SHP77 (cell line): ENCODE results near the gene SLC22A31.
"Not testable (repeated sequence)": the region's sequence is repeated elsewhere in the genome, so short reads cannot be mapped to it uniquely, and the experiment has no call there.

Source experiments
- DNase-seq, 2 experiments: peaks; one replicate each; lab custom pipeline; 2025; lab: John Stamatoyannopoulos, UW

The SLC22A31 gene

DNA sequence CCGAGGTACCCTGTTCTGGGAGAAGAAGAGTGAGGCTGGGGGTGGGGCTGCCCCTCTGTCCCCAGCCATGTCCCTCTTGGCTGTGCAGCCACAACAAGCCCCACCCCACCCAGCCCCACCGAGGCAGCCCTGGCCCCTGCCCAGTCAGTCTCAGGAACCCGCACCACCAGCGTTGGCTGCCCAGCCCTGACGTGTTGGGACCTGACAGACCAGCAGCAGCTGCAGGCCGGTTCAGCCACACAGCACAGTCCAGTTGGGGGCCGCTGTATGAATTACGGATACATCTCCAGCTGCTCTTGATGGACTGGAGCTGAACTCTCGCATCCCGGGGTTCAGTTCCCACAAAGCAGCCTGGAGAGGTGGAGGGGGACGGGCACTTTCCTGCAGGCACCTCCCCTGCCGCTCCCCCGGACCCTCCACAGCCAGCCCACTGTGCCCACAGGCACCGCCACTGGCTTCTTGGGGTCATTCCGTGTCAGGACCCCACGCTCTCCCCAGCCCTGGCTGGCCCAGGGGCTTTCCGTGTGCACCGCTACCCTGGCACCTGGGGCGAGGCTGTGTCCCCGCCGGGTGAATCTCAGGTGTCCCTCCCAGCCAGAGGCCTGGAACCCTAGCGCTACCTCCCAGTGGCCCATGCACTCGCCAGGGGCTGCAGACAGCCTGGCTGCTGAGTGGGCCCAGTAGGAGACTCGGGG is 21.7 kb downstream of the SLC22A31 start:
- DNase-seq, result no peak

DNA sequence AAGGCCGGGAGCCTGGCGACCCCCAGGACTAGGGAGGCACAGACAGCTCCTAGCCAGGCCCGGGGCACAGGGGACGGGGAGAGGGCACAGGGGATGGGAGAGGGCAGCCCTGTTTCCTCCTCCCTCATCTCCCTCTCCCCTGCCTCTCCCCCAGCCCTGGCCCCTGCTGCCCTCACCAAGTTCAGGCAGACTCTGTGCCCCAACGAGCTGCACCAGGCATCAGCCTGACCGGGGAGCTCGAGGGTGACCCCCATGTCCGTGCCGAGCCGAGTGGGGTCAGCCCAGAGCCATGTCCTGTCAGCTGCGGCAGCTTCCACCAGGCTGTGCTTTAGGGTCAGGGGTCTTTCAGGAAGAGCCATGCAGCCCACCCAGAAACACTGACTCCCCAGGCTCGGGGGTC is 22.8 kb downstream of the SLC22A31 start:
- DNase-seq, result no peak

GRCh38 chr16:89176717-89177116 is 23.6 kb downstream of the SLC22A31 start:
- no peak for DNase-seq

DNA sequence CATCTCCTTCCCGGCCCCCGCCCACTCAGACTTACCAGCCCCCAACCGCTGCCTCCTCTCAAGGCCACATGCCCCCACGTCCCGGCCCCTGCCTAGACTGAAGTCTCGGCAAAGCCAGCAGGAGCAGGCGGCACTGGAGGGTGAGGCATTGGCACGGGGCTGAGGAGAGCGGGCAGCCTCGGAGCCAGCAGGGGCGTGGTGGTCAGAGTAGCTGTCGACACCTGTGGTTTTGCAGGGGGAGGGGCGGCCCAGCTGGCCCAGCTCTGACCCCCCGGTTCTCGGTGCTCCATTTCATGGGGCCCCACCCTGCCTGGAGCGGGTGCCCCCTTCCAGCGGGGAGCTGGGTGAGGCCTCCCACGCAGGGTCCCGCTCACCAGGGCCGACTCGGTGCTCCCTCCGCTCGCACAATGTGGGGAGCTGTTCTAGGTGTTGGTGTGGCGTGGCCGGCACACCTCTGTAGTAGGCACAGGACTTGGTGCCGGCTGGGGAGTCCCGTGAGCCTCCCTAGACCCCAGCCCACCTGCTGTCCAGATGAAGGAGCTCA is 24.1 kb downstream of the SLC22A31 start:
- no peak for DNase-seq

GRCh38 chr16:89175280-89176146 is 24.8 kb downstream of the SLC22A31 start:
- DNase-seq, result no peak

GRCh38 chr16:89174877-89175276 is 25.5 kb downstream of the SLC22A31 start:
- DNase-seq, result no peak

- no peak for DNase-seq
Observed at GRCh38 chr16:89174055-89174827, 26.1 kb downstream of the SLC22A31 start.

DNA sequence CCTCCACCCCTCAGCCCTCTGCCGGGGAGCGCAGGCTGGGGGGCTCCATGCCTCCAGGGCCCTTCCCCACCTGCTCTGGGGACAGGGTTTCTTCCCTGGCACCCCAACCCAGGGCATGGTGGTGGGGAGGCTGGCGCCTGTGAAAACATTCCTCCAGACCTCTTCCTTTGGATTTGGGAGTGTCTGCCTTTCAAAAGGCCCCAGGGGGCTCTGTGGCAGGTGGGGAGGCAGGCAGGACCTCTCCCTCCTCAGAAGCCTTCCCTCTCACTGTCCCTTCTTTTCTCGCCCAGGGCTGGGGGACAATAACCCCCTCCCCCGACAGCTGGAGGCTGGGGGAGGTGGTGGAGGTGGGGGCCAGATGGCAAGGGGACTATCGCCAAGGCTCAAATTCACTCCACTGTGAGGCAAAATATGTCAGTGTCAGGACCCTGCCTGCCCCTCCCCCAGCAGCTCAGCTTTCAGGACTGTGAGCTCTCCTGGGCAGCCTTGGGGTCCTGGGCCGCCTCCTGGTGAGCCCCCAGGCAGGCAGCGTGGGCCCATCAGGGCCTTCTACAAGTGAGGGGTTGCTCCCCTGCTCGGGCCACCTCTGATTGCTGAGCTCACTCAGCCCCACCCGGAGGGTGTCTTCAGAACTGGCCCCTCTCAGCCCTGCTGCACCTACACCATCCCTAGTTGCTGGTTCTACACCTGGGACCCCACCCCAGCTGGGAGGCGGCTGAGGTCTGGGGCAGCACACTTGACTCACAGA is 27.0 kb downstream of the SLC22A31 start:
- DNase-seq, result no peak

GRCh38 chr16:89172528-89173173 is 27.7 kb downstream of the SLC22A31 start:
- DNase-seq, result no peak

DNA sequence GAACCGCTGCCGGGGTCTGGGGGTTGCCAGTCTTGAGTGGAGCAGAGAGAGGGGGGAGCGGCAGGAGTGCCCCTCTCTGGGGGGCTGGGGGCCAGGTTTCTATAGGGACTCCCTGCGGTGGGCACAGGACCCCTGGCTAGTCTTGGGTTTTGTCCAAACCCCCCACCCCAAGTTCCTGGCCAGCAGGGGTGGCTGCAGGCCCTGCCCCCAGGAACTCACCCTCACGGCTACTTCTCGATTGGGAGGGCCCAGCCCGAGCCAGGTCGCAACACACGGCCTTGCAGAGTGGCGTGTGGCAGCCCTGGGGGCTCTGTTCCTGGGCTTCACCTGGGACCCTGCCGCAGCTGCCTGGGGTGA is 28.2 kb downstream of the SLC22A31 start:
- DNase-seq, result no peak

- peak; percentile 93 to 95 for DNase-seq
Observed at GRCh38 chr16:89171216-89172170, 28.8 kb downstream of the SLC22A31 start, which contains the start of gene CDH15. TSS of gene CDH15 (plus strand) at chr16:89171748. CDS start at chr16:89171832, 84 bp downstream.

- no peak for DNase-seq
Observed at GRCh38 chr16:89170346-89171215, 29.8 kb downstream of the SLC22A31 start.

- DNase-seq, result no peak
Observed at GRCh38 chr16:89169778-89170177, 30.6 kb downstream of the SLC22A31 start.

DNA sequence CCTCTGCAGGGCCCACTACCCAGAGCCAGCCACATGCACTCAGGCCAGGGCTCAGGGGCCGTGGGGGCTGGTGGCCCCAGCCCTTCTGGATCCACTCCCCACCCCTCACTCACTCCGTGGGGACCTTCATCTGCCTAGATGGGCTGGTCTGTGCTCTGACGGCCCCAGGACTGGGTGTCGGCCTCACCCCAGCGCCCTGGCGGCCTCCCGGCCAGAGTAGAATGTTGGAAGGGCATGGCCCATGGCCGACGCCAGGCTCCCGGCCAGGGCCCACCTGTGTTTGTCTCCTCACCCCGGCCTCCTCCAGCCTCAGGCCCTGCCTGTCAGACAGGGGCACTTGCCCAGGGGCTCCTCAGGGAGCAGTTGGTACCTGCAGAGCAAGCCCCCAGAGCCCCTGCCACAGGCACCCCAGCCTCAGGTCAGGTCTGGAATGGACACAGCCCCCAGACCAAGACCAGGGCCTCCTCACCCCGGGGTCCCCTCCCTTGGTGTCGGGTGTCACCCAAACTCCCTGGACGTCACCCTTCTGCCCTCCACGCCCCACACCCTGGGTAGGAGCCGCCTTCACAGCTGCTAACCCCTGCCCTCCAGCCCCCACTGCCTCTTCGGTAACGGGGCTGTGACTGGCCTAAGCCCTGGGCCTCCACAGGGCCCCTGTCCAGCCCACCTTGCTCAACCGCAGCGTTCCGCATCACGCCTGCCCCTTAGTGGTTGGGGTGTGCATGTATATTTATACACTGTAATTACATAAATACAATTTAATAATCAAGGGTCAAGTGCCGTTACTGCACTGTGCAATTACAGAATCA is 31.8 kb downstream of the SLC22A31 start:
- DNase-seq, result no peak

- peak; percentile 86 for DNase-seq
Observed at GRCh38 chr16:89167425-89167941, 32.9 kb downstream of the SLC22A31 start.

DNA sequence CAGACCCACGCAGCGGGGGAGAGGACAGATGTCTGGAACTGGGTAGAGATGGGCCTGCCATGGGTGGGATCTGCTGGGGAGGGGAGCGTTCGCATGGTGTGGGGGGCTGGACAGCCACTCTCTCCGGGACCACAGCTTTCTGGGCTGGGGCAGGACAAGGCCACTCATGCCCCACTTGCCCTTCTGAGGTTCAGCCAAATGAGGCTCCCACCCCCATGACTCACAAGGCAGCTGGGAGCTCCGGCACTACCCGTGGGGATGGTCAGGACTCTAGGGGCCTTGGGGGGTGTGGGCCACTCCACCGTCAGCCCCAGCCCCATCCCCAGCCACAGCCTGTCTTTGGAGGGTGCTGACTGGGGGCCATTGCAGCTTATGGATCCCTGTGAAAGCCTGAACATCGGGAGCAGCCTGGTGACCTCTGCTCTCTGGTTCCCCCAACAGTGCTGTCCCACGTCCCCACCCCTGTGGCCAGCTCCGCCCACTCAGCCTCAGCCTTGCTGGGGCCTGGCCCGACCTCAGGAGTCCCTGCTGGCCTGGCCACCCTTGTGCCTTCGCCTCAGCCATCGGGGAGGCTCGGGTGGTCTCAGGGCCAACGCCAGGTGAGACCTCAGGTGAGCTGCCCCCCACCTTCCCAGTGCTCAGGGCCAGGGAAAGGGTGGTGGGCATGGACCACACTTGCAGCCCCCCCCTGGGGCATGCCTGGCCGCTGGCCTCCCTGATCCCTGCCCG is 33.5 kb downstream of the SLC22A31 start:
- DNase-seq, result no peak

DNA sequence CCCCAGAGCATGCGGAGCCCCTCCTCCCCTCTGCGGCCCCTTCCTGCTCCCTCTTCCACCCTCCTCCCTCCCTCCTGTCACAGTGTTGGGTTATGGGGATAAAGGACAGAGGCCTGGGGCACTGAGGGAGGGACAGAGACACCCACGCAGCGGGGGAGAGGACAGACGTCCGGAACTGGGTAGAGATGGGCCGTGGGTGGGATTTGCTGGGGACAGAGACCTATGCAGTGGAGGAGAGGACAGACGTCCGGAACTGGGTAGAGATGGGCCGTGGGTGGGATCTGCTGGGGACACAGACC is 34.7 kb downstream of the SLC22A31 start:
- DNase-seq, result not testable (repeated sequence)
